PFSK-1 (cell line): ENCODE results near the gene TLR6.

Experiments used
- FOXP2 ChIP-seq: optimal IDR thresholded peaks from 2 replicates; pipeline ENCODE3; 2011; ENCODE audit warnings: borderline replicate concordance, control low read depth, inconsistent platforms; ENCODE audit not compliant: insufficient read depth; ENCODE audit errors: extremely low read length, extremely low read depth
- POLR2AphosphoS5 ChIP-seq: IDR thresholded peaks from 2 replicates; pipeline ENCODE4 v1.6.1; 2012; ENCODE audit warnings: low read depth, mild to moderate bottlenecking, control low read depth, low read length, moderate library complexity
- SIN3A ChIP-seq: IDR thresholded peaks from 2 replicates; pipeline ENCODE4 v1.6.1; 2012; ENCODE audit warnings: mild to moderate bottlenecking, low read length, moderate library complexity, borderline replicate concordance; ENCODE audit not compliant: insufficient read depth

DNA sequence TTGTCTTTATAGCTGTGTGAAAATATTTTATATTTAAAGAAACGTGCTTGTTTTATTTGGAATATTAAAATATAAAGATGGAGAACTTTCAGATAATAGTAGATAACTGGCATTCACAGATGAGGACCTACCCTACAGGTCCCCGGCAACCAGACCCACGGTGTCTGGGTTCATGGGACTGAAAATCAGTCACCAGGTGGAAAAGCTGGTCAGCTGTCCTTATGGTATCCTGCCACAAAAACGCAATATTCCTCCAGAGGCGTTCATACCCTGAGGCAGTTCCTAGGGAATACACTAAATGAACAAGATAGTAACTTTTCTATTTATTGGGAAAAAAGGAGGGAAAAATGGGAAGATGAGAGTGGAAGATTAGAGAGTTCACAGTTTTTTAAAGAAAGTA is 1.2 kb downstream of the TLR6 start:
- TF ChIP-seq SIN3A: no peak
- TF ChIP-seq POLR2AphosphoS5: no peak
- TF ChIP-seq FOXP2: no peak
